Activated T-cell treated with anti-CD3 and anti-CD28 coated beads for 24 hours (primary cell): ENCODE measurements around the gene SGO2.
"Not testable (repeated sequence)": the region's sequence is repeated elsewhere in the genome, so short reads cannot be mapped to it uniquely, and the experiment has no call there.

Experiments
- DNase-seq: peaks from one replicate; pipeline ENCODE4 v3.0.0-alpha.2; 2020; ENCODE audit warnings: low read depth

The SGO2 gene

DNA sequence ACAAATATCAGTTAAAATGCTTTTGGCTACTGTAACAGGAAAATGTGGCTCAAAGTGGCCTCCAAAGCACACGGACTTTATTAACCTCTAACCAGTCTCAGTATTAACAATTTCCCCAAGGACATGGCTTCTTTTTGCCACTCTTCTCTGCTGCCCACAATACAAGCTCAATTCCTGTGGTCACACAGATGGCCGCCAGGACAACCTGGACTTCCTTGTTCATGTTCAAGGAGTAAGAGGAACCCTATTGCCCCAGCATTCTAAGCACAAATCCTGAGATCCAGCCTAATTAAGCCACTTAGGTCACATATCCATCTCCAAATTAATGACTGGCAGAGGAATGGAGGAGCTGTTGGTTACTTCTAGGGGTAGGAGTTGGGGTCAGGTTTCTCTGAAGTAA, 98.0 kb downstream of the SGO2 start:
- DNase-seq, result no peak

DNA sequence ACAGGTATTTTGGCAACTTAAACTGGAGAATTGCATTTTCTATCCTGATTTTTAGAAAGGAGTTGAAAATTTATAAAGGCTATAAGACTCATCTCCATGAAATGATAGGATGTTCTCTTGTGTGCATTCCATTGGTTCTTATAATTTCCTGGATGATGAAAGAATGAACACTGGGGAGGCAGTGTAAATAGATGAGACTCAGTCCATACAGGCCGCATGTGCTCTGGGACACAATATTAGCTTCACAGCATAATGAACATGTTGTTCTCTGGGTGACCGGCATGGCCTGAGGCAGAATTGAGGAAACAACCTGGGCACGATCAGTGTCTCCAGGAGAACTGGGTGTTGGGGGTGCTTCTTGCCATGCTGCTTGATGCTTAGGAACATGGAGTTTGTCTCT, 98.7 kb downstream of the SGO2 start:
- no peak for DNase-seq

DNA sequence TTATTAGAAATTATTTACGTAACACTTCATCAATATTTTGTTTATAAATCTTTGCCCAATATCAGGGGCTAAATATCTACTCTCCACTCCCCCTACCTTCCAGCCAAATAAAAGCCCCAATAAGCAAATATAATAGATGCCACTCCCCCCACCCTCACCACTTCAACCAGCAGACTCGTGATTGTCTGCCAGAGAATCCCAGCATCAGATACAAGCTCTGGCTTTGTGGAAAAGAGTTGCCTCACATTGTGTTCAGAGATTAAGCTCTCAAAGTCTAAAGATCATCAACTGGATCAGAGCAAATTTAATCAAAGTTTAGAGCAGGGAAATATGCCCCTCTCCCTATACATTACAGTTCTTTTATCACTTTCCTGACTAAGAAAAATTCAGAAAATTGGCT, 99.3 kb downstream of the SGO2 start:
- DNase-seq, result no peak

DNA sequence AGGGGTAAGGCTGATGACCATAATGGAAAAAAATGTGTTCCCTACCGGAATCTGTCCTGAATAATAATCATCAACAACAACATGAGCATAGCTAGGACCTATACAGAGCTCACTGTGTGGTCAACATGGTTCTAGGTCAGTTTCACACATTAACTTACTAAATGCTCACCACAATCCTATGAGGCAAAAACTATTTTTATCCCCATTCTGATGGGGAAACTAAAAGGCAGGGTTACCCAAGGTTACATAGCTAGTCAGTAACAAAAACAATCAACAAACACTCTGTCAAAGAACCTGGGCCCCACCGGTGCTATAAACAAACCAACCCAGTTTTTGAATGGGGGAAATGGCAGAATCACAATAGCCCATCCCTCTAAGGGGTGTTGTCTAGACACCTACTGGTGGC, 100.0 kb downstream of the SGO2 start:
- no peak for DNase-seq

DNA sequence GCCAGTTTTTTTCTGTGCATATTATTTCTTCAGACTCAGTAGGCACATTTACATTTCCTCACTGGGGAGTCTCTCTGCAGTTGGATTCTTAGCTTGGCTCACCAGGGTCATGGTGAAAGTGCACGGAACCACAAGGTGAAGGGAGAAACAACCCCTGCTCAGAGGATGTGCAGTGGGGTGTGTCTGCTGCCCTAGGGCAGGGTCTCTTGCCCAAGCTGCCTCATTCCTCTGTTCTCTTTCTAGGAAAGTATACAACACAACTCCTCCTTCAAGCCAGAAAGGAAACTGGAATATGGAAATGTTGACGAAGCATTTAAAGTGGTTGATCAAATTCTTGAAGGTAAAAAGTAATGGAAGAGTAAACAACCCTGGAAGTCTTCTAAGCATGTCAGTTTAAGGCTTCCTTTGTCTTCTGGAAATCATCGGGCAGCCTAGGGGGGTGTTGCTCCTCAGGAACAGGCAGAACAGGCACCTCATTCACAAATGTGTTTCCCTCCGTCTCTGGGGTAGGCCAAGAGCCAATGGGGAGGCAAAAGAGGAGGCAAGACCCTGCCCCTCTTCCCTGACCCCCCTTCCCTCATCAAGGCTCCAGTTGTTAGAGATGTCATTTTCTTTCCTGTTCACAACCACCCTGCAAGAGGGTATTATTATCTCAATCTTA, 101.2 kb downstream of the SGO2 start:
- DNase-seq, result no peak

DNA sequence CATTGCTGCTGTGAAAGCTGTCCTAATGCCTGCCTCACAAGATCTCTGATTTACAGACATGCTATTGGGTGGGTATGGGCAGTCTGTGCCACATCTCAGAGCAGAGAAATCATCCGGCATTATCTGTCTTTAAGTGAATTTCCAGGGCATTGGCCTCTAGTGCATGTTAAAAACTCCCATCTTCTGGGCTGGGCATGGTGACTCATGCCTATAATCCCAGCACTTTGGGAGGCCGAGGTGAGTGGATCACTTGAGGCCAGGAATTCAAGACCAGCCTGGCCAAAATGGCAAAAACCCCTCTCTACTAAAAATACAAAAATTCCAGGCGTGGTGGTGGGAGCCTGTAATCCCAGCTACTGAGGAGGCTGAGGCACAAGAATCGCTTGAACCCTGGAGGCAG, 102.5 kb downstream of the SGO2 start:
- not testable (repeated sequence) for DNase-seq

DNA sequence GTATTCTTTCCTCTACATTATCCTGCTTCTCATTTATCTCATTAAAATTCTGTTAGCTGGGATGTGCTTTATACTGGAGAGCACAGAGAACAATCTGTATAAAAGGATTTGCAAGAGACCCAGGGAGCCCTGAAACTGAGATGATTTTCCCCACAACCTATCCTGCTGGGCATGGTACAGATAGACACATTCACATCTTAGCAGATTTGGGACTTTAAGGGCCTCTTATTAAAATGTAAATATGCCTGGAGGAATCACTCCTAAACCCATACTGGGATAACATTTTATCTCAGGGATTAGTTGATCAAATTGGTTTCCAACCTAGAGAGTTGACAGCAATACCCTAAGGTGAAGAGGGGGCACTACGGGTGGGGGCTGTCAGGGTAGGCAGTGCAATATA, 105.3 kb downstream of the SGO2 start:
- no peak for DNase-seq
